ENCODE measurements around the gene PDIA6.

GRCh38 chr2:10752236-10752635 is 60.3 kb downstream of the PDIA6 start:
- TF ChIP-seq CTCF (IDR thresholded peaks at IDR 0.05; ENCODE audit: insufficient read depth, low read depth, low read length) (no peak), EZH2 (IDR thresholded peaks at IDR 0.05; ENCODE audit: insufficient read depth, low read length) (no peak)

Measured in astrocyte (in vitro differentiated cells and primary cell).